PFSK-1 (cell line): ENCODE measurements around the gene ANKRD13B.

Source experiments
- FOXP2 ChIP-seq: optimal IDR thresholded peaks from 2 replicates; pipeline ENCODE3; 2011; ENCODE audit warnings: borderline replicate concordance, control low read depth, inconsistent platforms; ENCODE audit not compliant: insufficient read depth; ENCODE audit errors: extremely low read length, extremely low read depth
- POLR2AphosphoS5 ChIP-seq: IDR thresholded peaks from 2 replicates; pipeline ENCODE4 v1.6.1; 2012; ENCODE audit warnings: low read depth, mild to moderate bottlenecking, control low read depth, low read length, moderate library complexity
- SIN3A ChIP-seq: IDR thresholded peaks from 2 replicates; pipeline ENCODE4 v1.6.1; 2012; ENCODE audit warnings: mild to moderate bottlenecking, low read length, moderate library complexity, borderline replicate concordance; ENCODE audit not compliant: insufficient read depth
- TAF1 ChIP-seq: IDR thresholded peaks from 2 replicates; pipeline ENCODE4 v1.6.1; 2012; ENCODE audit warnings: low read length, control low read depth, borderline replicate concordance; ENCODE audit not compliant: insufficient read depth
- TF ChIP-seq, protein P1 (sequence below), 2 experiments: IDR thresholded peaks; 2 replicates each; pipeline versions ENCODE4 v1.6.1 to v1.8.0; 2011 to 2012; ENCODE audit warnings: low read depth in 2 of 2, low read length in 2 of 2, control low read depth in 1 of 2, inconsistent platforms in 1 of 2, mild to moderate bottlenecking in 1 of 2, moderate library complexity in 1 of 2; ENCODE audit not compliant: insufficient read depth in 1 of 2

Gene ANKRD13B

DNA sequence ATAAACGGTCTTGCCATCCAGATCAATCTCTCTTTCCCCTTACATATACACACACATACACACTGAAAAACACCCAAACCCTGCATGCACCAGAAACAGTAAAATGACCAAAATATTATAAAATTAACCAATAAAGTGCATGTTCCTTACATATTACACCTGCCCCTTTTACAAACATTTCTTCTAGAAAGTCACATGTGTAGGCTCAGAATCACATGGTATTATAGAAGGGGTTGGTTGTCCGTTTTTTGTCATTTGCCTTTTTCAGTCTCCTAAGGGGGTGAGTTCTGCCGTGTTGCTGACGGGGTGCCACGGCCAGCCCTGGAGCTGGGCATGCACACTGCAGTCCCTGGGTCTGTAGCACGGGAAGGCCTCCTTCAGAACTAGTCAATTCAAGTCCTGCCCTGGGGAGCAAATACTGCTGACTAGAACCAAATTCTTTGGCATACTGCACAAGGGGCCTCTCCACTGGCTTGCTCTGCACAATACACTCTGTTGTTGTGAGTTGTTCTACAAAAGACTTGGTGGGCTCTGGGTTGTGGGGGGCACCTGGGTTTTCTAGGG is 37.8 kb downstream of the ANKRD13B start:
- no peak for TF ChIP-seq FOXP2
- TF ChIP-seq, protein P1, sequence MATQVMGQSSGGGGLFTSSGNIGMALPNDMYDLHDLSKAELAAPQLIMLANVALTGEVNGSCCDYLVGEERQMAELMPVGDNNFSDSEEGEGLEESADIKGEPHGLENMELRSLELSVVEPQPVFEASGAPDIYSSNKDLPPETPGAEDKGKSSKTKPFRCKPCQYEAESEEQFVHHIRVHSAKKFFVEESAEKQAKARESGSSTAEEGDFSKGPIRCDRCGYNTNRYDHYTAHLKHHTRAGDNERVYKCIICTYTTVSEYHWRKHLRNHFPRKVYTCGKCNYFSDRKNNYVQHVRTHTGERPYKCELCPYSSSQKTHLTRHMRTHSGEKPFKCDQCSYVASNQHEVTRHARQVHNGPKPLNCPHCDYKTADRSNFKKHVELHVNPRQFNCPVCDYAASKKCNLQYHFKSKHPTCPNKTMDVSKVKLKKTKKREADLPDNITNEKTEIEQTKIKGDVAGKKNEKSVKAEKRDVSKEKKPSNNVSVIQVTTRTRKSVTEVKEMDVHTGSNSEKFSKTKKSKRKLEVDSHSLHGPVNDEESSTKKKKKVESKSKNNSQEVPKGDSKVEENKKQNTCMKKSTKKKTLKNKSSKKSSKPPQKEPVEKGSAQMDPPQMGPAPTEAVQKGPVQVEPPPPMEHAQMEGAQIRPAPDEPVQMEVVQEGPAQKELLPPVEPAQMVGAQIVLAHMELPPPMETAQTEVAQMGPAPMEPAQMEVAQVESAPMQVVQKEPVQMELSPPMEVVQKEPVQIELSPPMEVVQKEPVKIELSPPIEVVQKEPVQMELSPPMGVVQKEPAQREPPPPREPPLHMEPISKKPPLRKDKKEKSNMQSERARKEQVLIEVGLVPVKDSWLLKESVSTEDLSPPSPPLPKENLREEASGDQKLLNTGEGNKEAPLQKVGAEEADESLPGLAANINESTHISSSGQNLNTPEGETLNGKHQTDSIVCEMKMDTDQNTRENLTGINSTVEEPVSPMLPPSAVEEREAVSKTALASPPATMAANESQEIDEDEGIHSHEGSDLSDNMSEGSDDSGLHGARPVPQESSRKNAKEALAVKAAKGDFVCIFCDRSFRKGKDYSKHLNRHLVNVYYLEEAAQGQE (IDR thresholded peaks at IDR 0.05; ENCODE audit: insufficient read depth in 1 of 2, low read depth in 2 of 2, low read length in 2 of 2), result no peak
- no peak for TF ChIP-seq SIN3A
- TF ChIP-seq POLR2AphosphoS5, result no peak
- no peak for TF ChIP-seq TAF1

DNA sequence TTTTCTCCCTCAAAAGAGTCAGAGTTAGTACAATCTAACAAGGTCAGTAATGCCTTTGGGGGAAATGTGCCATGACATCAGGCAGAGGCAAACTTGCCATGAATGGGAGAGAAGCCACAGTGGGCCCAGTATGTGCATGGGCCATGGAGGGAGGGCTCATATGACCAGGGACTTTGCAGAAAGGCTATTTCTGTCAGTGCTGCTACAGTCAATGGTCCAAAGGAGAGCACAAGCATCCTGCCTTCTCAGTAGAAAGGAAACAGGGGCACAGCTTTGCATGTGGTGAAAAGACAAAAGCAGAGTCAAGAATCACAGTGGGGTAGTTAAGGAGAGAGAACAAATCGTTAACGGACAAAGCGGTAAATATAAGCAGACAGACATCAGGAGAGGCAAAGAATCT is 41.0 kb downstream of the ANKRD13B start:
- TF ChIP-seq FOXP2 (no peak), SIN3A (no peak), POLR2AphosphoS5 (no peak), TAF1 (no peak)
- TF ChIP-seq, protein P1 (IDR thresholded peaks at IDR 0.05; ENCODE audit: insufficient read depth in 1 of 2, low read depth in 2 of 2, low read length in 2 of 2), result no peak

DNA sequence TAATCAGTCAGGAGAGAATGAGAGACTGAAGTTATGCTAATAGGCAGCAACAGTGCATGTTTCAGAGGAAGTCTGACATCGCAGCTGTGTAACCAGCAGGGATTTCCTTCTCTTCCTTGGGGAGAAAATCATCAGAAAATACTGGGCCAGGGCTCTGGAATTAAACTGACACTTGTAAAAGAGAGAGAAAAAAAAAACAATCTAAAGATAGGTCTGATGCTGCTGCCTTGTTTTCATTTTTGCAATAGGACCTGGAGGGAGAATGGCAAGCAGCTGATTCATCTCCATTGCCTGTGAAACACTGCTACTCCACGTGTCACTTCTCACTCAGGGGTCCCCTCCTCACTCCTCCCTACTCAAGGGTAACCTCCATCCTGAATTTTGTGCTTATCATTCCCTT is 47.5 kb downstream of the ANKRD13B start:
- TF ChIP-seq FOXP2 (no peak), SIN3A (no peak), TAF1 (no peak), POLR2AphosphoS5 (no peak)
- TF ChIP-seq, protein P1 (IDR thresholded peaks at IDR 0.05; ENCODE audit: insufficient read depth in 1 of 2, low read depth in 2 of 2, low read length in 2 of 2), result no peak

DNA sequence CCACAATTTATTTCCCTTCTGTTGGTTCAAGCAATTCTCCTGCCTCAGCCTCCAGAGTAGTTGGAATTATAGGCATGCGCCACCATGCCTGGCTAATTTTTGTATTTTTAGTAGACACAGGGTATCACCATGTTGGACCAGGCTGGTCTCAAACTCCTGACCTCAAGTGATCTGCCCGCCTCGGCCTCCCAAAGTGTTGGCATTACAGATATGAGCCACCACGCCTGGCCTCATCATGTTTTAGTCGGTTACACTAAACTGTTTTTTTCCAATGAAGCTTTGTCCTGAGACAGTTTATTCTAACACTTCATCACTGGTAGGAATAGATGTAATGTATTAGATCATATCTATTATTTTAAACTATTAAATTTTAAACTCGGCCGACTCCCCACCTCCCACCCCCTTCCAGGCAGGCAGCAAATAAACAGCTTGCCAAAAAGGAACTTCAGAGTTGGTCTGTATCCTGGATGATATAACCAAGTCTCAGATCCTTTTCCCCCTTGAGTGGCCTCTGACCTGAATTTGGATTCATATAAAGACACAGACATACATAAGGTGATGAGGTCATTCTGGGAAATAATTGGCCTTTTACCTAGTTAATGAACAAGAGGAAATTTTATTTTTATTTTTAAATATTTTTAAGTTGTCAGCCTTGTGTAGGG is 48.2 kb downstream of the ANKRD13B start:
- TF ChIP-seq, protein P1 (IDR thresholded peaks at IDR 0.05; ENCODE audit: insufficient read depth in 1 of 2, low read depth in 2 of 2, low read length in 2 of 2), result no peak
- no peak for TF ChIP-seq TAF1
- no peak for TF ChIP-seq POLR2AphosphoS5
- no peak for TF ChIP-seq SIN3A
- TF ChIP-seq FOXP2, result no peak
